OCI-LY1 (cell line): ENCODE measurements around the gene GPR179.

Experiments used
- EZH2 ChIP-seq: fragments of 200-600 bp; sonication (generic), shearing (Covaris generic); IDR thresholded peaks from 2 replicates; pipeline ENCODE4 v1.8.0; 2017; ENCODE audit warnings: borderline replicate concordance, mixed run types, mild to moderate bottlenecking, antibody characterized with exemption, low read length, moderate library complexity, mixed read lengths
- TF ChIP-seq, protein P1 (sequence below): fragments of 200-600 bp; sonication (generic), shearing (Covaris generic); IDR thresholded peaks from 2 replicates; pipeline ENCODE4 v1.5.1; 2017; ENCODE audit warnings: mild to moderate bottlenecking, antibody characterized with exemption, low read length, moderate library complexity, mixed read lengths

DNA sequence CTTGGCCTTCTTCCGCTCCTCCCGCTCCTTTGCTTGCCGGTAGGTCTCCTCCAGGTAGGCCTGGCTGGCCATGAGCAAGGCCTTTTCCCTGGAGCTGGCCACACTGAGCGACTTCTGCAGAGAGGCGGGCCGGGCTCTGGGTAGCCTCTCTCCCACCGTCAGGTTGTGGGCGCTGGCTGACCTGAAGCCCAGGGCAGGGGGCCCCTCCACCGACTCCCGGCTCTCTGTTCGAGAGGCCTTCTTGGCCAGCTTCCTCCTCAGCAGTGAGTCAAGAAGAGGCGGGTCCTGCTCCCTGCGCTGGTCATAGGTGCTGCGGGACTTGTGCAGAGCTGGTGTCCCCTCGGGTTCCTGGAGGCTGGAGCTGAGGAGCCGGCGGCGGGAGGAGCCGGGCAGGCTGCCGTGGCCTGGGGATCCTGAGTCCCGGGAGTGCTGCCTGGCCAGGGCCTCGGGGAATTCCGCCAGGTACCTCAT is 12.8 kb downstream of the GPR179 start:
- TF ChIP-seq, protein P1, sequence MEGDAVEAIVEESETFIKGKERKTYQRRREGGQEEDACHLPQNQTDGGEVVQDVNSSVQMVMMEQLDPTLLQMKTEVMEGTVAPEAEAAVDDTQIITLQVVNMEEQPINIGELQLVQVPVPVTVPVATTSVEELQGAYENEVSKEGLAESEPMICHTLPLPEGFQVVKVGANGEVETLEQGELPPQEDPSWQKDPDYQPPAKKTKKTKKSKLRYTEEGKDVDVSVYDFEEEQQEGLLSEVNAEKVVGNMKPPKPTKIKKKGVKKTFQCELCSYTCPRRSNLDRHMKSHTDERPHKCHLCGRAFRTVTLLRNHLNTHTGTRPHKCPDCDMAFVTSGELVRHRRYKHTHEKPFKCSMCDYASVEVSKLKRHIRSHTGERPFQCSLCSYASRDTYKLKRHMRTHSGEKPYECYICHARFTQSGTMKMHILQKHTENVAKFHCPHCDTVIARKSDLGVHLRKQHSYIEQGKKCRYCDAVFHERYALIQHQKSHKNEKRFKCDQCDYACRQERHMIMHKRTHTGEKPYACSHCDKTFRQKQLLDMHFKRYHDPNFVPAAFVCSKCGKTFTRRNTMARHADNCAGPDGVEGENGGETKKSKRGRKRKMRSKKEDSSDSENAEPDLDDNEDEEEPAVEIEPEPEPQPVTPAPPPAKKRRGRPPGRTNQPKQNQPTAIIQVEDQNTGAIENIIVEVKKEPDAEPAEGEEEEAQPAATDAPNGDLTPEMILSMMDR = no peak
- no peak for TF ChIP-seq EZH2
